Stimulated activated CD4-positive, alpha-beta T cell treated with anti-CD3 and anti-CD28 coated beads, Interleukin-12 subunit alpha, Interleukin-12 subunit beta, amount 100 ng/mL, for 48 hours (primary cell): ENCODE data around the gene CLIP3.
"Not testable (repeated sequence)": the region's sequence is repeated elsewhere in the genome, so short reads cannot be mapped to it uniquely, and the experiment has no call there.

Experiments
- DNase-seq, 3 donors: peaks; one replicate each; pipeline ENCODE4 v3.0.0-alpha.2; 2020; ENCODE audit warnings: low read depth in 2 of 3, low spot score in 1 of 3

Gene CLIP3

GRCh38 chr19:36049080-36049698 is 16.5 kb upstream of the CLIP3 start:
- DNase-seq, result no peak

- no peak for DNase-seq
These were observed 15.2 kb upstream of the CLIP3 start for GRCh38 chr19:36047835-36048234.

GRCh38 chr19:36046443-36047050 is 13.9 kb upstream of the CLIP3 start:
- DNase-seq, result no peak

DNA sequence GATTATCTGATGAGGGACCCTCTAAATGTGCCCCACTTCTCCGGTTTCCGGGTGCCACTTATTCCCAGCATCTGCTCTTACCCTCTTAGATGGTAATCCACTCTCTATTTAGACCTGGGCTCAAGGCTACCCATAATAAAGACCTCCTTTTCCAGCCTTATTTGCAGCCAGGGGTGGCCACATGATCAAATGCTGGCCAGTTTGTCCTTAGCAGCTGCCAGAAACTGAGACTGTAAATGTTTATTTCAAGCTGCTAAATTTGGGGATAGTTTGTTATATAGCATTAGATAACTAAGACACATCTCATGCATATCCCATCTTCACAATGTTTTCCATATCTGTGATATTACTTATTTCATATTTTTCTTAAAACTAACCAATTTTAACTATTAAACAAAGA is 11.3 kb upstream of the CLIP3 start:
- DNase-seq, result no peak

GRCh38 chr19:36041831-36042230 is 9.2 kb upstream of the CLIP3 start:
- DNase-seq, result no peak

DNA sequence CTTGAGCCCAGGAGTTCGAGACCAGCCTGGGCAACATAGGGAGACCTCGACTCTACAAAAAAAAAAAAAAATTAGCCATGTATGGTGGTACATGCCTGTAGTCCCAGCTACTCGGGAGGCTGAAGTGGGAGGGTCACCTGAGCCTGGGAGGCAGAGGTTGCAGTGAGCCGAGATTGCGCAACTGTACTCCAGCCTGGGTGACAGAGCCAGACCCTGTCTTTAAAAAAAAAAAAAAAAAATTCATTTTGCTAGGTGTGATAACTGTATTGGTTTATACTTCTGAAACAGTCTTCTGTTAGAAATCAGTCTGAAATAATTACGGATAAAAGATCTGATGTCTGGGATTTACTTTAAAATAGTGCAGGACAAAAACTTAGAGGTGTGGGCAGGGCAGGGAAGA is 8.4 kb upstream of the CLIP3 start:
- DNase-seq, result not testable (repeated sequence)

DNA sequence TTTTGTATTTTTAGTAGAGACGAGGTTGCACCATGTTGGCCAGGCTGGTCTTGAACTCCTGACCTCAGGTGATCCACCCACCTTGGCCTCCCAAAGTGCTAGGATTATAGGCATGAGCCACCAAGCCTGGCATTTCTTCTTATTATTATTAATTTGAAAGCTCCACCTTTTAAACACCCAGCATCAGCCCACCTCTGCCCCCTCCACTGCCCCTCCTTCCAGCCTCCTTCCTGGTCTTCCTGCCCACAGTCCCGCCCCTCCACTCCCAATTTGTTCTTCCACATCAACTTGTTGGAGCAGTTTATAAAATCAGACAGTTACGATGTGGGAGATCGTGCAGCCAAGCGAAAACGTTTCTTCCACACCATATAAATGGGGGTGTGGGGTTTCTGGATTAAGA is 7.8 kb upstream of the CLIP3 start:
- no peak for DNase-seq

DNA sequence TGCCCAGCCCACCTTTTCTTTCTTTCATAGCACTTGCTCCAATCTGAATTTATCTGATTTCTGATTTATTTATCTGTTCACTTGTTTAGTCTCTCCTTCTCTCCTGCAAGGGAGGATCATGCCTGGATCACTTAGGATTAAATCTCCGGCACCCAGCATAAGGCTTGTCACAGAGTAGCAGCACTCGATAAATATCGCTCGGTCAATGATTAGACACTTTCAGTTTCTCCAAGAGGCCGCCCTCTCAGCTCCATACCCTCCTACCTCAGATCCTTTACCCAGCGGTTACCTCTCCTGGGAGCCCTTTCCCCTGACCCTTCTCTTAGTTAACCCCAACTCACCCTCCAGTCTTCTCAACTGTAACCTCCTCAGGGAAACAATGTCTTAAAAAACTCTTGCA is 1.4 kb downstream of the CLIP3 start:
- DNase-seq, result no peak

DNA sequence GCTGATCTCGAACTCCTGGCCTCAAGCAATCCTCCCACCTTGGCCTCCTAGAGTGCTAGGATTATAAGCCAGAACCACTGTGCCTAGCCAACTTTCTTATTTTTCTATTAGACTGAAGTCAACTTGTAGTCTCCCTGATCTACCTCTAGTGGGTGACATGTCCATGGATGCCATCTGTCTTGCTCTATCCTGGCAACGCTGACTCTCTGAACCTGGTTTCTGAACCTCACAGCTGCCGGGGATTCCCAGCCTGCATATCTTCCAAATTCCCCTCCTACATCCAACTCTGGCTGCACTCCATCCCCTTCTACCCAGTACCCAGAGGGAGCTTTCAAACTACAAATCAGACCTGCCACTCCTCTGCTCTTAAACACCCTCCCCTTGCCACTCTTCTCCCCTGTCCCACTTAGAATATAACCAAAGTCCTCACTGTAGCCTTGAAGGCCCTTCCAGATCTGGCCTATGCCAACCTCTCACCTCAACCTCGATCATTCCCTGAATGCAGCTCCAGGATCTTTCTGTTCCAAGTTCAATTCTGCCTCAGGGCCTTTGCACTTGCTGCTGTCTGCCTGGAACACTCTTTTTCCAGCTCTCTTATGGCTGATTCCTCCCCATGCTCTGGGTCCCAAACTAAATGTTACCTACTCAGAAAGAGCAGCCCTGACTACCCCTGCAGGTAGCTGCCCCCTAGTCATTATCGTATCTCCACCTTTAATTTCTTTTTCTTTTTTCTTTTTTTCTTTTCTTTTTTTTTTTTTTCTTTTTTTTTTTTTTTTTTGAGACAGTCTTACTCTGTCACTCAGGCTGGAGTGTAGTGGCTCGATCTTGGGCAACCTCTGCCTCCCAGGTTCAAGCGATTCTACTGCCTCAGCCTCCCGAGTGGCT is 2.2 kb downstream of the CLIP3 start:
- no peak for DNase-seq

GRCh38 chr19:36028313-36029041 is 4.2 kb downstream of the CLIP3 start:
- no peak for DNase-seq

GRCh38 chr19:36027696-36028095 is 5.0 kb downstream of the CLIP3 start:
- no peak for DNase-seq

DNA sequence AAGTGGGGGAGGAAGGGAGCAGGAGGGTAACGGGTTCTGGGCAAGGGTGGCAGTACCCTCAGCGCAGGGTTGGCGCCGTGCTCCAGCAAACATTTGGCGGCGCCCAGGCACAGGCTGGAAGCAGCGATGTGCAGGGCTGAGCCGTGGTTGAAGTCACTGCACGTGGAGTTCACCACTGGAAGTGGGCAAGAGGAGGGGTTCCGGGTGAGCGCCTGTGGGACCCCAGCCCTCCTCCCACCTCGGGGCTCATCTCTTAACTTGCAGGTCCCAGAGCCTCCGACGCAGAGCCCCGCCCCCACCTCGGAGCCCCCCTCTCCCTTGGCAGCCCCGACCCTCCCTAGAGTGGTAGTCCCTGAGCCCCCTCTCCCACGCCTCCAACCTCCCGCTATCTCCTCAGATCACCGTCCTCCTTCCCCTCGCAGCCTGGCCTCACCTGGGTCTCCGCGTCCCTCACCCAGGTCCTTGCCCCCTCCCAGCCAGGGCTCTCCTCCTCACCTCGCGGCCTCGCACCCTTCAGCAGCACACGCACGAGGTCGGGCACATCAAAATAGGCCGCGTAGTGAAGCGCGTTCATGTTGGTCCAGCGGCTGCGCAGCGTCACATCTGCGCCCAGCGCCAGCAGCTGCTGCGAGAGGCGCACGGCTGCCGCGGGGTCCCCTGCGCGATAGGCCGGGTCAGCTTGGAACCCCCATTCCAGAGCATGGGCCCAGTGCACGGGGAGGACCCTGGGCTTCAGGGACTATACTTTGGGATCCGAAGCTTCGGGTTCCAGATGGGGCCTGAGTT is 6.4 kb downstream of the CLIP3 start:
- no peak for DNase-seq

GRCh38 chr19:36025541-36025940 is 7.1 kb downstream of the CLIP3 start:
- no peak for DNase-seq

DNA sequence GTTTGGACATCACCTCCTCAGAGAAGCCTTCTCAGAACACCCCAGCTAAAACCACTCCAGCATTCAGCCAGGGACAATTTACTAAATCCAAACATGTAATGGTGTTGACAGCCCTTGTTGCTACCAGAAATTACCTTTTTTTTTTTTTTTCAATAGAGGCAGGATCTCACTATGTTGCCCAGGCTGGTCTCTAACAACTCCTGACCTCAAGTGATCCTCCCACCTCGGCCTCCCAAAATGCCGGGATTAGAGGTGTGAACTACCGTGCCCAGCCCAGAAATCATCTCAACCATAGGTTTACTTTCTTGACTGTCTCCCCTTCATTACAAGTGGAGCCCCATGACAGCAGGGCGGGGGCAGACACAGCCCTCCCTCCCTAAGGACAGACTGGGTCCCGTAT is 9.2 kb downstream of the CLIP3 start:
- DNase-seq, result no peak

DNA sequence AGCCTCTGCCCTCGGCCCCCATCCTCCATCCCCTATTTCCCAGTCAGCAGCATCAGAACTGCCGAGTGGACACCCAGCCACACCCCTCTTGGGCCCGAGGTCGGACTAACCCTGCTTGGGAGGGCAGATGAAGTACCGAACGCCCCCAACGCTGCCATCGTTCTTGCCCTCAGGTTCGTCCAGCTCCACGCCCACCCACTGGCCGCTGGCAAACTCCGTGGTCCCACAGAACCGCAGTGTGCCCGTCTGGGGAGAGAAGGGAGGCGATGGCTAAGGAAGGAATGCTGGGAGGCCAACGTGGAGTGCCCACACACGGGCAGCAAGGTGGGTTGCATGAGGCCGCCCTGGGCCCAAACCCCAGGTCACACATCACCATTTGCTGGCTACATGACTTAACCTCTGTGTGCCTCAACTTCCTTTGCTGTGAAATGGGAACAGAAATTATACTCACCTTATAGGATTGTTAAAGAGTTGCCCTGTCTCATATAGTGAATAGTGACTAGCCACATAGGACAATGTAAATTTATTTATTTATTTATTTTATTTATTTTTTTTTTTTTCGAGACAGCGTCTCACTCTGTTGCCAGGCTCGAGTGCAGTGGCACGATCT is 13.5 kb downstream of the CLIP3 start:
- DNase-seq, result no peak

DNA sequence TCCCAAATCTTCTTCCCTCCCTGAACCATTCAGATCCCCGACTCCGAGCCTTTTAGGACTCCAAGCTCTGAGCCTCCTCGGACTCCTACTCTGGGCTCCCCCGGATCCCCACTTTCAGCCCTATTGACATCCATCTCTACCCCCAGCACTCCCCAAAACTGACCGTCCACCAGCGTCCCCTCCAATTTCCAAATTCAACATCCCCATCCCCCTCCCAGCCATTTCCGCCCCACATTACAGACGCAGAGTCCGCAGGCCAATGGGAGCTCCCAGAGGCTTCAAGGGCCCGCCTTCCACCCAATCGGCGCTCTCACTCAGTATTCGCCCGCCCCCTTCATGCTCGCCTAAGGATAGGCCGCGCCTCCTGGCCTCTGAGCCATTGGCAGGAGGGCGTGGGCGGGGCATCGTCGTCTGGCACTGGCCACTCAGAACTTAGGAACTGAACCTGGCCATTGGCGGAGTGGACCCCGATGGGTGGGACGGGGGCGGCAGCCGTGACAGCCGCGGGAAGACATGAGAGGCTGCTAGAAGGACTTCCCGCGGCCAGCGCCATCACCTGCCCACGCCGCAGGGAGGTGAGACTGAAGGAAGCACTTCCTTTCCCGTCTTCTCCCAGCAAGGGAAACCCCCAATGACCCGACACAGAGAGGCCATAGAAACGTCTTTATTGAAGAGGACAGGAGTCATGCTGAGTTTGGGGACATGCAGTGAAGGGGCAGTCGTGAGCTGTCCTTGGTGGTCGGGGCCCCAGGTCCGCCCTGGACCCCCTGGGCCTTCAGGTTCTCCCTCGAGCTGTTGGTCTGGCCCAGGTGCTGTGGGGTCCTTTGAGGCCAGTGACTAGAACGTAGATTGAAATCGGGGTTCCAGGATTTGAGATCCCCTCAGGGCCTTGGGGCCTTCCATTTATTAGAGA is 18.4 kb downstream of the CLIP3 start, which contains the start of gene ALKBH6:
TSS of gene ALKBH6 (minus strand) at position 202 of the 913 bp plus-strand sequence. CDS start 816 bp downstream, outside the sequence.
- peak; percentile 99 to 100 (median 100) for DNase-seq

GRCh38 chr19:36013280-36014011 is 19.2 kb downstream of the CLIP3 start:
- DNase-seq, result no peak

GRCh38 chr19:36010402-36010801 is 22.3 kb downstream of the CLIP3 start:
- no peak for DNase-seq
